Measurements from ENCODE around the gene LIPE. TPM values are rescaled to one million over a fixed set of nuclear protein-coding genes. Genes with fewer than 3 reads are reported as not detected.

Gene LIPE
- total RNA-seq, 1 donor from 2014 or later: 3.7 TPM

- no peak overlapping the region for H3K4me3 ChIP-seq (ENCODE audit: low read depth, low read length)
- no peak for TF ChIP-seq CTCF (conservative IDR thresholded peaks at IDR 0.05; ENCODE audit: low read depth, low read length)
- DNase-seq (ENCODE audit: low read depth): no peak
Observed at GRCh38 chr19:42443944-42444398, 16.8 kb upstream of the LIPE start.

- no peak within 1 kb of the TSS for H3K4me3 ChIP-seq (ENCODE audit: low read depth, low read length)
- TF ChIP-seq CTCF (conservative IDR thresholded peaks at IDR 0.05; ENCODE audit: low read depth, low read length): no peak
- no peak for DNase-seq (ENCODE audit: low read depth)
Observed at GRCh38 chr19:42442833-42443232, 15.6 kb upstream of the LIPE start, which contains the start of gene CXCL17. CXCL17 (minus strand) TSS chr19:42442946; CDS start chr19:42442832, 114 bp downstream.

- TF ChIP-seq CTCF (conservative IDR thresholded peaks at IDR 0.05; ENCODE audit: low read depth, low read length): no peak
Observed at GRCh38 chr19:42441049-42441445, 13.9 kb upstream of the LIPE start.

GRCh38 chr19:42440357-42441048 lies 13.3 kb upstream of the LIPE start:
- no peak overlapping the region for H3K4me3 ChIP-seq (ENCODE audit: low read depth, low read length)
- no peak for DNase-seq (ENCODE audit: low read depth)
- peak; percentile 97 for TF ChIP-seq CTCF (conservative IDR thresholded peaks at IDR 0.05; ENCODE audit: low read depth, low read length)

More at GRCh38 chr19:42441049-42441445, 13.9 kb upstream of the LIPE start:
- H3K4me3 ChIP-seq (ENCODE audit: low read depth, low read length): no peak overlapping the region
- DNase-seq (ENCODE audit: low read depth): no peak

- TF ChIP-seq CTCF (conservative IDR thresholded peaks at IDR 0.05; ENCODE audit: low read depth, low read length): no peak
- DNase-seq (ENCODE audit: low read depth): no peak
- H3K4me3 ChIP-seq (ENCODE audit: low read depth, low read length): no peak overlapping the region
Observed at GRCh38 chr19:42436006-42436405, 8.8 kb upstream of the LIPE start.

GRCh38 chr19:42435316-42435715 lies 8.1 kb upstream of the LIPE start:
- no peak overlapping the region for H3K4me3 ChIP-seq (ENCODE audit: low read depth, low read length)
- DNase-seq (ENCODE audit: low read depth): no peak
- no peak for TF ChIP-seq CTCF (conservative IDR thresholded peaks at IDR 0.05; ENCODE audit: low read depth, low read length)
